GM19372 (cell line): Measurements from ENCODE around the gene CLSTN1.
"Not testable (repeated sequence)": the region's sequence is repeated elsewhere in the genome, so short reads cannot be mapped to it uniquely, and the experiment has no call there.

Experiments used
- ATAC-seq: cut with Tn5 transposase; IDR thresholded peaks from one replicate; pipeline ENCODE4 v1.9.1; 2021; ENCODE audit warnings: mild to moderate bottlenecking, low read depth, moderate library complexity; ENCODE audit not compliant: unreplicated experiment

The CLSTN1 gene

DNA sequence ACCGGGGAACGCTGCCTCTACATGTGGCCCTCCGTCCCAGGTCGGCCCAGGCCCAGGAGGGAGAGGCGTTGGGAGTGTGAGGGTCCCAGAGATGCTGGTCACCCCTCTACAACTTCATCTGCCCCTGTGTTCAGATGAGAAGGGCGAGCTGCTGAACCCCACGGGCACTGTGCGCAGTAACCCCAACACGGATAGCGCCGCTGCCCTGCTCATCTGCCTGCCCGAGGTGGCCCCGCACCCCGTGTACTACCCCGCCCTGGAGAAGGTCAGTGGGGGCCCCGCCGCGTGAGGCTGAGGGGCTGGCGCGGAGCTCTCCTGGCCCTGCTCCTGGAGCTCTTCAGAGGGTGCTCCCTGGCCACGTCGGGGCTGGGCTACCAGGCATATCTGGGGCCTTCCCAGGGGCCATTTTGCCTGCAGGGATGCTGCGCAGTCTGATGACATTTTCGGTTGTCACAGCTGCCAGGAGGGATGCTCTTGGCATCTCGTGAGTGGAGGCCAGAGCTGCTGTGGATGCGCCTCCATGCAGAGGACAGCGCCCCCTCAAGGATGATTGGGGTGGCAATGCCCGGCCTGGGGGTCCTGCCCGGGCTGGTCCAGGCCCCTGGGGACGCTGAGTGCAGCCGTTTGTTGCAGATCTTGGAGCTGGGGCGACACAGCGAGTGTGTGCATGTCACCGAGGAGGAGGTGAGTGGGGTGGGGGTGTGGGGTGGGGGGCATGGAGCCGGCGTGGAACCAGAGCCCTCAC, 103.6 kb downstream of the CLSTN1 start:
- ATAC-seq, result no peak

DNA sequence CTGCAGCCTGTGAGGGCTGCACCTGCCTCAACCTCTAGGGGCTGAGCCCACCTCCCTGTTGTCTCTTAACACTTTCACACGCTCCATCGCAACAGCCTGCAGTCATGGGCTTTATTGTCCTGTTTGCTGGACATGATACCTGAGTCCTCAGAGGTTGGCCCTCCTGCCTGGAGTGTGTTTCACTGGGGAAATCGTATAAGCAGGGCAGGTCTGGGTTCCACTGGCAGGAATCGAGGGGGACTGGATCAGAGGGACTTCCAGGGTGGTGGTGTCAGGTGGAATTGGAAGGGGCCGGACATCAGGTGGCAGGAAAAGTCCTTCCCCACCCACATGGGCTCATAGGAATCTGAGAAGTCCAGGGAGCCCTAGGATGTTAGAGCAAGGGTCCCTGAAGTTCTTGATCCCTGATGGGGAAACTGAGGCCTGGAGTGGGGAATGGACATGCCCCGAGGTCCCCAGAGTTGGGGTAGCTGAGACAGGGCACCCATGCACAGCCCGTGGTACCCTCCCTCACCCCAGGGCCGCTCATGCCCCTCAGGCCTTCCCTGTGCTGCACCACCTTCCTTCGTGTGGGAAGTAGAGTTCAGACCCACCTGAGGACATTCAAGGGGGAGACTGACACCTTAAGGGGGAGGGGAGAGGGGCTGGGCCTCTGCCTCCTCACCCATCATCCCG, 105.6 kb downstream of the CLSTN1 start:
- ATAC-seq, result no peak

DNA sequence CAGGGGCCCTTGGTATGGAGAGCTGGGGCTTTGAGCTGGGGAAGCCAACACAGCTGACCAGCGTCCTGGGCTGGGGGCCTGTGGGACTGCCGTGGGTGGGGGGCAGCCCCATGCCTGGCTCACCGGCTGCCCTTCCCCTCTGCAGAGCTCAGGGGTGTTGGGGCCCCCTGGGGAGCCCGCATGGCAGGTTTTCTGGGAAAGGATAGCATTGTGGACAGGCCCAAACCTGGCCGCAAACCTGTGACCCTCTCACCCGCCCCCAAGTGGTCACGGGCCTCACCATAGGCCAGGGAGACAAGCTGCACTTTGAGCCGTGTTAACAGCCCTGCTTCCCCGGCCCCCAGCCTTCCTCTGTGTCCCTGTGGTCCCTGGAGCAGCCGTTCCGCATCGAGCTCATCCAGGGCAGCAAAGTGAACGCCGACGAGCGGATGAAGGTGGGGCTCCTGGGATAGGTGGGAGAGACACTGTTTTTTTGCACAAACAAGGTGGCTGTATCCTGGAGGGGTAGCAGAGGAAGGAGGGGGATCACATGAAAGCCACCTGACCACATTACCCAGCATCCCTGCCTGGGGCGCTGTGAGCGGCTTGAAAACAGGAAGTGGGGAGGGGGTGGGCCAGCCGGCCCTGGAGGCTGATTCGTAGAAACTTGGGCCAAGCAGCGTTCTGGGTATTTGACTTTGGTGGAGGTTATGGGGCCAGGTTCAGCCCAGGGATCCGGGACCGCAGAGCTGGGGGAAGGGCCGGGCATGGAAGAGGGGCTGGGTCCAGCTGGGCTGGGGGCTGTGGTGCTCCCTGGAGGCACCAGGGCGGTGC, 106.4 kb downstream of the CLSTN1 start:
- peak; percentile 75 for ATAC-seq

DNA sequence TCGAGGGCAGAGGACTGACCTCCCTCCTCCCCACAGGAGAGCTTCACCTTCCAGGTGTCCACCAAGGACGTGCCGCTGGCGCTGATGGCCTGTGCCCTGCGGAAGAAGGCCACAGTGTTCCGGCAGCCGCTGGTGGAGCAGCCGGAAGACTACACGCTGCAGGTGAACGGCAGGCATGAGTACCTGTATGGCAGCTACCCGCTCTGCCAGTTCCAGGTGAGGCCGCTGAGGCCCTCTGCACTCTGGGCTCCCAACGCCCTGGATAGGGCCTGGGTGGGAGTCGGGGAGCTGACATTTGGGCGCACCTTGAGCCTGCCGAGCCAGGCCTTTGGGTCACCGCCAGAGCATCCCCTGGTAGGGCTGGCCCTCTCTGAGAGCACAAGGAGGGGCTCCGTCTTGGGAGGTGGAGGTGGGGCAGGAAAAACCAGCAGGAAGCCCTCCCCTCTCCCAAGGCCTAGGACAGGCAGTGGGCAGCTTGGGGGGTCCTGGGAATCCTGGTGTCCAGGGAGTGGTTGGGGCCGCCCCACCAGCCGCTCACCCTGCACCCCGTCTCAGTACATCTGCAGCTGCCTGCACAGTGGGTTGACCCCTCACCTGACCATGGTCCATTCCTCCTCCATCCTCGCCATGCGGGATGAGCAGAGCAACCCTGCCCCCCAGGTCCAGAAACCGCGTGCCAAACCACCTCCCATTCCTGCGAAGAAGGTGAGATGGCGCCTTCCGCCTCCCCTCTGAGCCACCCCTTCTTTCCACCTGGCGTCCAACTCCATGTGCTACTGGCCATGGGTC, 107.2 kb downstream of the CLSTN1 start:
- no peak for ATAC-seq

DNA sequence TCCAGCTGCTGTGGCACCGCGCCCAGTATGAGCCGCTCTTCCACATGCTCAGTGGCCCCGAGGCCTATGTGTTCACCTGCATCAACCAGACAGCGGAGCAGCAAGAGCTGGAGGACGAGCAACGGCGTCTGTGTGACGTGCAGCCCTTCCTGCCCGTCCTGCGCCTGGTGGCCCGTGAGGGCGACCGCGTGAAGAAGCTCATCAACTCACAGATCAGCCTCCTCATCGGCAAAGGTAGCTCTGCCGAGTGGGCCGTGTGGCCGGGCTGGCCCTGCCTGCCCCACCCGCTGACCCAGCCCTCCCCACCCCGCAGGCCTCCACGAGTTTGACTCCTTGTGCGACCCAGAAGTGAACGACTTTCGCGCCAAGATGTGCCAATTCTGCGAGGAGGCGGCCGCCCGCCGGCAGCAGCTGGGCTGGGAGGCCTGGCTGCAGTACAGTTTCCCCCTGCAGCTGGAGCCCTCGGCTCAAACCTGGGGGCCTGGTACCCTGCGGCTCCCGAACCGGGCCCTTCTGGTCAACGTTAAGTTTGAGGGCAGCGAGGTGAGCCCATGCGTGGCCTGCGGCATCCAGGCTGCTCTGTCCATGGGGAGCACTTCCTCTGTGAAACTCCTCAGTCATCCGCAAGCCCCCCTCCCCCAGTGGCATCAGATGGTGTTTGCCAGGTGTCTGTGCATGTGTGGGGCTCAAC, 108.1 kb downstream of the CLSTN1 start:
- no peak for ATAC-seq

DNA sequence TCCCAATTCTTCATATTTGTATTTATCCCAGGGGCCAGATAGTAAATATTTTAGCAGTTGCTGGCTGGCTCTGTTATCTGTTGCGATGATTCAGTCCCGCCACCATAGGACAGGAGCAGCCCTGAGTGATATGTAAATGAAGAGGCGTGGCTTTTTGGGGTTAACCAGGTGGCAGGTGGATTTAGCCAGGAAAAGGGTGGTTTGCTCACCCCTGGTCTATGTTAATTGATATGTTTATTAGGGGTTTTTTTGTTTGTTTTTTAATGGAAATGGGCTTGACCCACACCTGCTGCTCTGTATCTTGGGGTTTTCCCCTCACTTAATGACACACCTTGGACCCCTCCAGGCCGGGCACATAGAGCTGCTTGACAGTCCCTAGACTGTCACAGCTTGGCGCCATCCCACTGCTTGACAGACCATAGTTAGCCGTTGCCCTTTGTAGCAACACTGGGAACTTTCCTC, 109.5 kb downstream of the CLSTN1 start:
- ATAC-seq, result no peak

DNA sequence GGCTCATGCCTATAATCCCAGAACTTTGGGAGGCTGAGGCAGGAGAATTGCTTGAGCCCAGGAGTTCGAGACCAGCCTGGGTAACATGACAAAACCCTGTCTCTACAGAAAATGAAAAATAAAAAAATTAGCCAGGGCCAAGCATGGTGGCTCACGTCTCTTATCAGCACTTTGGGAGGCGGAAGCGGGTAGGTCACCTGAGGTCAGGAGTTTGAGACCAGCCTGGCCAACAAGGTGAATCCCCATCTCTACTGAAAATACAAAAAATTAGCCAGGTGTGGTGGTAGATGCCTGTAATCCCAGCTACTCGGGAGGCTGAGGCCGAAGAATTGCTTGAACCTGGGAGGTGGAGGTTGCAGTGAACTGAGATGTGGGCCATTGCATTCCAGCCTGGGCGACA, 111.0 kb downstream of the CLSTN1 start:
- not testable (repeated sequence) for ATAC-seq

DNA sequence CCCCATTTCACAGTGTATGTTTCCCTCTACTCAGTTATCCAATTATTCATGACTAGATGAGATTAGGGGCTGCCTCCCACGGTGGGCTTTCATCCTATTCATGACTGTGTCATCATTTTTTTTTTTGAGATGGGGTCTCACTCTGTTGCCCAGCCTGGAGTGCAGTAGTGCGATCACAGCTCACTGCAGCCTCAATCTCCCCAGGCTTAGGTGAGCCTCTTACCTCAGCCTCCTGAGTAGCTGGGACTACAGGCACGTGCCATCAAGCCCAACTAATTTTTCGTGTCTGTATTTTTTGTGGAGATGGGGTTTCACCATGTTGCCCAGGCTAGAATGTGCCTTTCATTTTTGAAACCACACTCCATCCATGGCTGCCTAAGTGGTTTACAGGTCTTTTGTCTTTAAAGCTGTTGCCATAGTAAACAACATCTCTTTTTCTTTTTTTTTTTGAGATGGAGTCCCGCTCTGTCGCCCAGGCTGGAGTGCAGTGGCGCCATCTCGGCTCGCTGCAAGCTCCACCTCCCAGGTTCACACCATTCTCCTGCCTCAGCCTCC, 112.2 kb downstream of the CLSTN1 start:
- no peak for ATAC-seq

DNA sequence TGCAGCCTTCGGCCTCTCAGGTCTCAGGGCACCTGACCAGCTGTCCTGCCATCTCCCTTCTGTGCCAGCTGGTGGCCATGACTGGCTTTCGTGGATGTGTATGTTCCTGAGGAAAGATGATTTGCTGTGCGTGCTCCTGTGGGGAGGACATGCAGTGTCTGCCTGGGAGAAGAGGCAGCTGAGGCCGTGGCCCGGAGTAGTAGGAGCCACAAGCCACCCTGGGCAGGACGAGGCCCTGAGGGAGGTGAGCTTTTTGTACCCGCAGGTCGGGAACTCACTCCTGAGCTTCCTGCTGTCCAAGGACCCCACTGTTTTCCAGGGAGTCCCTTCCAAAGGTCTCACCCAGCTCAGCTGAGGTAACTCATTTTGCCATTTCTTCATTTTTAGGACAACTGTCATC, 113.7 kb downstream of the CLSTN1 start:
- no peak for ATAC-seq

DNA sequence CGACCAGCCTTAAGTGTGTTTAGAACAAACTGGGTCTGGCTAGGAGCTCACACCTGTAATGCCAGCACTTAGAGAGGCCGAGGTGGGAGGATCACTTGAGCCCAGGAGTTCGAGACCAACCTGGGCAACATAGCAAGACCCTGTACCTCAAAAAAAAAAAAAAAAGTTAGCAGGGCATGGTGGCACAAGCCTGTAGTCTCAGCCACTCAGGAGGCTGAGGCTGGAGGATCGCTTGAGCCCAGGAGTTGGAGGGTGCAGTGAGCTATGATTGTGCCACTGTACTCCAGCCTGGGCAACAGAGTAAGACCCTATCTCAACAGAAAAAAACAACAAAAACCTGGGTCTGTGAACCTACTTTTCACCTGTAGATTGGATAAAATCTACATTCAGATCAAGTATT, 117.6 kb downstream of the CLSTN1 start:
- ATAC-seq, result no peak

DNA sequence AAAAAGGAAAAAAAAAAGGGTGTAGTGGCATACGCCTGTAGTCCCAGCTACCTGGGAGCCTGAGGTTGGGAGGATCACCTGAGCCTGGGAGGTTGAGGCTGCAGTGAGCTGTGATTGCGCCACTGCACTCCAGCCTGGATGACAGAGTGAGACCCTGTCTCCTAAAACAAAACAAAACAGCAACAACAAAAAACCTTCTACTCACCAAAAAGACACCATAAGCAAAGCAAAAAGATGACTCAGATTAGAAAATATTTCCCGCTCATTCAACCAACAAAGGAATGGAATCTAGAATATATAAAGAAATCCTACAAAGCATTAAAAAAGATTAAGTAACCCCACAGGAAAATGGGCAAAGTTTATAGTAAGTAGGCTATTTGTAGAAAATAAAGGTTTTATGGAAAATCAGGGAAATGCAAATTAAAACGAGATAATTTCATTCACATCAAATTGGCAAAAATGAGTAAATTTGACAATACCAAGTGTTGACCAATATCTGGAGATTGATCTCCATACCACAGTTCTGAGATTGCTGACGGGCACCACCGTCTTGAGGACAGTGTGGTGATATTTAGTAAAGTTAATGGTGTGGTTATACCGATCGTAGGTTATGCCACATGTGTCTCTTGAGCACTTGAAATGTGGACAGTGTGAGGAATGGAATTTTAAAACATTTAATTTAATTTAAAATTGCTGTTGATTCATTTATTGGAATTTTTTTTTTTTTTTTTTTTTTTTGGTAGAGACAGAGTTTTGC, 118.2 kb downstream of the CLSTN1 start:
- ATAC-seq, result no peak

DNA sequence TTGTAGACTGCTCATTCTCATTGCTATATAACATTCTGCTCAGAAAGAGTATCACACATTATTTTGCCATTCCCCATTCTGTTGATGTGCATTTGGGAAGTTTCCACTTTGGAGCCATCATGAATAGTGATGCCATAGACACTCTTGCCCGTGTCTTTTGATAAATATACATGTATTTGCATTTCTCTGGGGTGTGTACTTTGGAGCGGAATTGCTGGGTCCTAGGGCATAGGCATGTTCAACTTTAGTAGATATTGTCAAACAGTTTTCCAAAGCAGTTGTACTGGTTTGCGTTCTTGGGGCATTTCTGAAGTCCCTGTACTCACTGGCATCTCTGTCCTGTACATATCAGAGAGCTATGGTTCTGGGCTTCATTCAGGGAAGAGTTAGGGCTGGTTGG, 120.1 kb downstream of the CLSTN1 start:
- ATAC-seq, result no peak

DNA sequence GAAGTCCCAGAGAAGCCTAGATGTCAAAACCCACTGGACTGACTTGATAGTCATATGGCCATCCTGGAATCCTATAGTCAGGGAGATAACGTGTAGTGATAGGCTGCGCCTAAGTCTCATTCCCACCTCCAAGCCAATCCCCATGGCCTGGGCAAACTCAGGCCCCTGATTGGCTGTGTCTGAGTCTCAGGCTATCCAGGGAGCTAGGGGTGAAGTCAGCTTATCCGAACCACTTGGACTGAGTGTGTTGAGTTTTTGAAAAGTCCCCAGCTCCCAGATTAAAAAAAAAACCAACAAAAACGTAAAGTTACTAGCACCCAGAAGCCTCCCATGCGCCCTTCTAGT, 120.6 kb downstream of the CLSTN1 start:
- ATAC-seq, result no peak

DNA sequence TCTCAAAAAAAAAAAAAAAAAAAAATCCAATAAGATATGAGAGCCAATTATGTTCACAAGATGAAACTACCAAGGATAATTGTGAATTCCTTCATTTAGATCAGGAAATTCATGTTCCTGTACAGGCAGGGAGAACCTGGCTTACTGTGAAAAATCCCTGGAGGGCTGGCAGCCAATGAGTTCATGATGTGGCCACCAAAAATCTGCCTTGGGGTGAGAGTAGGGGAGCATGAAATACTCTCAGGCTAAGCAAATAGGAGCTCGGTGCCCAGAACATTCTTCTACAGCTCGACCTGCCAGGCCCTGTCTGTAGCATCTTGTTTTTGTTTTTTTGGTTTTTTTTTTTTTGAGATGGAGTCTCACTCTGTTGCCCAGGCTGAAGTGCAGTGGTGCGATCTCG, 122.1 kb downstream of the CLSTN1 start:
- no peak for ATAC-seq

DNA sequence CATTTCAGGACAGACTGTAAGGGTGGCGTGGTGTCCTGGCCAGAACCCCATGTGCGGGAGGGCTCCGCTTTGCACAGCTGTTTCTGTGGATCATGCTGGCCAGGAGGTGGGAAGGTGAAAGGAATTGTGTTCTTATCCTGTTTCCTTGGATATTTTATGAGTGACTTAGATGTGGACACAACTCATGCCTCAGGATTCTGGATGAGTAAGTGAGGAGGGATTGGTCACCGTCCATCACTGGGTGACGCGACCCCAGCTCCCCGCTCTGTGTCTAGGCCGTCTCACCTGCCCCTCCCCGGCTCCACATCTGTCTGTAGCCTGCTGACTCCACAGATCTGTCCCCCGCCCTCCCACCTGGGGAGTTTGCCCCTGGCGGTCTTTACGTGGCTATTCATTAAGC, 123.4 kb downstream of the CLSTN1 start:
- no peak for ATAC-seq

DNA sequence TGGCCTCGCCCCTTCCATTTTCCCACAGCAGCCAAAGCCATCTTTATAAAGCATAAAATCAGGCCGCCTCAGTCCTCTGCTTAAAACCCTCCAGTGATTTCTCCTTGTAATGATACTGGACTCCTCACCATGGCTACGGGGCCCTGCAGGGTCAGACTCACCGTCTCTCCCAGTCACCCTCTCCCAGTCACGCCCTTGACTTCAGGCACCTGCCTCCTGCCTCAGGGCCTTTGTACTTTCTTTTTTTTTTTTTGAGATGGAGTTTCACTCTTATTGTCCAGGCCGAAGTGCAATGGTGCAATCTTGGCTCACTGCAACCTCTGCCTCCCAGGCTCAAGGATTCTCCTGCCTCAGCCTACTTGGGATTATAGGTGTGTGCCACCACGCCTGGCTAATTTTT, 124.4 kb downstream of the CLSTN1 start:
- ATAC-seq, result no peak

DNA sequence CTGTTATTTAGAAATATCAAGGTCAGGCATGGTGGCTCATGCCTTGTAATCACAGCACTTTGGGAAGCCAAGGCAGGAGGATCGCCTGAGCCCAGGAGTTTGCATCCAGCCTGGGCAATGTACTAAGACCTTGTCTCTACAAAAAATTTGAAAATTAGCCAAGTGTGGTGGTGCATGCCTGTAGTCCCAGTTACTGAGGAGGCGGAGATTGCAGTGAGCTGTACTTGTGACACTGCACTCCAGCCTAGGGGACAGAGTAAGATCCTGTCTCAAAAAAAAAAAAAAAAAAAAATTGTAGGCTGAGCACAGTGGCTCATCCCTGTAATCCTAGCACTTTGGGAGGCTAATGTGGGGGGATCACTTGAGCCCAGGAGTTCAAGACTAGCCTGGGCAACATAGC, 127.0 kb downstream of the CLSTN1 start:
- no peak for ATAC-seq

DNA sequence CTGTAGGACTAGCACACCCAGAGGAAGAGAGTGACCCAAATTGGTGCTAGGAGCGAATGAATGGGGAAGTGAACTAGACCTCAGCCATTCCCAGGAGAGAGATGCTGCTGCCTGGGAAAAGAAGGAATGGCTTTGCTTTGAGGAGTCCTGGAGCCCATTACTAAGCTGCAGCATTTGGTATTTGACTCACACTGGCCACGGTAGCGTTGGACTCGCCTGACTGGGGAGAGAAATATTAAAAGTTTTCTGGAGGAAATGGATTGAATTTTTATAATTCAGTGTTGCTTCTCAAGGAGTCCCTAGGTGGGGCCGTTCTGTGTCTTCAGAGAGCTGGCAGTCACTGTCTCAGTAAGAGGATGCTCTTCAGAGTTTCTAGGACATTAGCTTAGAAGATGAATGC, 132.1 kb downstream of the CLSTN1 start:
- ATAC-seq, result no peak

DNA sequence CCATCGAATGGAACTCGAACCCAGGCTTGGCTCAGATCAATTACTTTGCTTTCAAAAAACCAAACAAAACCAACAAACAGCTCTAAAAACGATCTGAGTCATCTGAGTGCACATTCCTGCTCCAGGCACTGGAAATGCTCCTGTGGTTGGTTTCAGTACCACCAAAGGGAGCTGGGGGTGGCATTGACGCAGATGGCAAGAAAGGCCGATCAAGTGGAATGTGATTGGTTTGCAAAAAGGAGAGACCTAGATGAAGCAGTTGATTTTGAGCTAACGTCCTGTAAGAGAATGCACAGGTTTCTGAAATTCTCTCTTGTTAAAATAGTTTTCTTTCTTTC, 132.7 kb downstream of the CLSTN1 start:
- no peak for ATAC-seq
